Peyer's patch (tissue), 4 donors: ENCODE results near the gene PLEKHN1. TPM values are rescaled to one million over a fixed set of nuclear protein-coding genes. Genes with fewer than 3 reads are reported as not detected.

Experiments
- DNase-seq, 3 donors: peaks; one replicate each; pipeline ENCODE4 v3.0.0-alpha.2; 2017 to 2019
- H3K27ac ChIP-seq, 4 donors: fragments of 200-600 bp; sonication (generic); one replicate each; pipeline ENCODE4 v1.5.1; 2016 to 2019
- H3K27me3 ChIP-seq, 2 donors: fragments of 200-600 bp; sonication (generic); one replicate each; pipeline ENCODE4 v1.5.1; 2019
- H3K36me3 ChIP-seq, 3 donors: fragments of 200-600 bp; sonication (generic); one replicate each; pipeline ENCODE4 v1.5.1; 2016 to 2019
- H3K4me1 ChIP-seq, 4 donors: fragments of 200-600 bp; sonication (generic); one replicate each; pipeline ENCODE4 v1.5.1; 2016 to 2019
- H3K4me3 ChIP-seq, 4 donors: fragments of 200-600 bp; sonication (generic); 1 replicate in 3 of 4; 2 replicates in 1 of 4; pipeline ENCODE4 v1.5.1; 2016 to 2019; ENCODE audit warnings: mild to moderate bottlenecking in 1 of 4
- H3K9me3 ChIP-seq, 4 donors: fragments of 200-600 bp; sonication (generic); one replicate each; pipeline ENCODE4 v1.5.1; 2016 to 2019; ENCODE audit warnings: mild to moderate bottlenecking in 1 of 4
- CTCF ChIP-seq, 6 experiments: fragments of 450-650 bp in 4 of 6; fragments of 200-600 bp in 2 of 6; sonication (generic) in 1 of 6; IDR thresholded peaks; one replicate each; pipeline ENCODE4 v1.5.1; 2017 to 2019; ENCODE audit warnings: antibody characterized with exemption in 6 of 6, mild to moderate bottlenecking in 3 of 6, moderate library complexity in 1 of 6
- POLR2A ChIP-seq, 2 donors: fragments of 450-650 bp; IDR thresholded peaks; one replicate each; pipeline ENCODE4 v1.5.1; 2017; ENCODE audit warnings: antibody characterized with exemption in 2 of 2, mild to moderate bottlenecking in 2 of 2, moderate library complexity in 2 of 2
- total RNA-seq, 4 donors: library from RNA; depleted of rRNA; stranded (reverse); fragments of >200 nt; gene quantifications; one replicate each; pipeline ENCODE4 v1.1.0, GENCODE V29; 2016

Gene PLEKHN1
- total RNA-seq, 4 donors from 2014 or later = 0.40 to 0.83 (median 0.47) TPM; not detected in 1

DNA sequence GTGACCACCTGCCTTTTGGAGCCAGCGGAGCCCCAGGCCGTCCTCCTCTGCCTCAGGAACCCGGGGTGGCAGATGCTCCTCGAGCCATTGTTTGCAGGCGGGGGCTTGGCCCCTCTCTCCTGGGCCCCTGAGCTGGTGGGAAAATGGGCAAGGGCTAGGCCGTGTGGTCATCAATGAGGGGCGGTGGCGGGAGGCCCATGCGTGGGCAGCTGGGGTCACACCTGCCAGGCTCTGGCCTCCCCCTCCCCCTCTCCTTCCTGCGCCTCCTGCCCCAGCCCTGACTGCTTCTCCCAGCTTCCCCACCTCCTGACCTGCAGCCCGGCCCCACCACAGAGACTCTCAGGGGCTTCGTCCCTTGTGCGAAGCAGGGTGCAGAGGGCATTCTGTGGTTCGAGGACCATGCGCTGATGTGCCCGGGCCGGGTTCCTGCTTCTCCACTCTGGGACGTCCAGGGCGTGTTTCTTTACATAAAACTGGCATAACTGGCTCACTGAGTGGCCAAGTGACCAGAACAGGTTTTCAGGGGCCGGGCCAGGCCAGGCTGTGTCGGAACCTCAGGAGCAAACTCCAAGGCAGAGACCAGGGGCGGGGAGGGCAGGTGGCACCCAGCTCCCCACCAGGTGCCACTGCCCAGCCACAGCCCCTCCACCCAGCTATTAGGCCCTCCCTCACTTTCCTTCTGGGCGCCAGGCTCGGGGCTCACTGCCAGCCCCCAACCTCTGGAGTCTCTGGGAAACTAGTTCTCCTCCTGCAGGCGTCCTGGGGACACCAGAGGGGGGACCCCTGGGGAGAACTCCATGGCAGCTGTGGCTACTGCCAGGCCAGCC lies 33.3 kb upstream of the PLEKHN1 start:
- H3K4me3 ChIP-seq = no peak overlapping the region
- H3K9me3 ChIP-seq = no peaks in the 10 kb centered on the region
- peaks cover 0 to 8% (median 0%) of the 10 kb centered on the region in 4 donors for H3K4me1 ChIP-seq
- peaks cover 0 to 31% of the 10 kb centered on the region in 2 donors for H3K27me3 ChIP-seq
- no peaks in the 10 kb centered on the region for H3K36me3 ChIP-seq
- TF ChIP-seq POLR2A (IDR thresholded peaks at IDR 0.05) = no peak
- no peak for TF ChIP-seq CTCF (IDR thresholded peaks at IDR 0.05)
- no peak overlapping the region for H3K27ac ChIP-seq
- no peak for DNase-seq

- H3K4me1 ChIP-seq = peaks cover 0 to 8% (median 0%) of the 10 kb centered on the region in 4 donors
- H3K27me3 ChIP-seq = peaks cover 0 to 34% of the 10 kb centered on the region in 2 donors
- H3K4me3 ChIP-seq = no peak overlapping the region
- no peaks in the 10 kb centered on the region for H3K36me3 ChIP-seq
- TF ChIP-seq POLR2A (IDR thresholded peaks at IDR 0.05) (no peak), CTCF (IDR thresholded peaks at IDR 0.05) (no peak)
- H3K27ac ChIP-seq = no peak overlapping the region
- no peaks in the 10 kb centered on the region for H3K9me3 ChIP-seq
- DNase-seq = no peak
Observed at GRCh38 chr1:933603-933940, 32.7 kb upstream of the PLEKHN1 start.

DNA sequence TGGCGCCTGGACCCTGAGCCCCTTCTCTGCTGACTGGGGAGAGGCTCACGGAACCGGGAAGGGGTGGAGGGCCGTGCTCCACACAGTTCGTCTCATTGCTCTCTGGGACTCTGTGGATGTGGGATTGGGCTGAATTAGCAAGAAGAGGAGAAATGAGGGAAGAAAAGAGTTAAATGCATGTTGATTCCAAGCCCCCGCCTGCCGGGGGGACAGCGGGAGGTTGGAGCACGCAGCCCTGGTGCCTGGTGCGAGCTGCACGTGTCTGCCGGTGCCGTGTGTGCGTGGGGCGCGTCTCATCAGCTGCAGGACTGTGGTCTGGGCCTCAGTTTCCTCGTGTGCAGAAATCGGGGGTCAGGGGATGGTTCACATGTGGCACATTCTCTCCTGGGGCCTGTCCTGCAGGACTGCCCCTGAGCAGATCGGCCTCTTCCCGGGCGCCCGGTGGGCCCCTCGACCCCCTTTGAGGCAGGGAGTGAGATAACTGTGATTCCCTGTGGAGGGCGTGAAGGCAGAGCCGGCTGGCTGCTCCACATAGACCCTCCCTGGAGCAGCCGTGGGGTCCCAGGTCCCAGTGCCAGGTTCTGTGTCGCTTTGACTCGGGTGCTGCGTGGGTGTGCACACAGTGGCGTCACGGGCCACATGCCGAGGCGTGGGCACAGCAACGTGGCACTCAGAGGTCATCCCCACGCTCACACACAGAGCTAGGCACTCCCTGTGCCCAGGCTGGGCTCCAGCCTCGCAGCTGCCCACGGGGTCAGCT lies 31.1 kb upstream of the PLEKHN1 start:
- TF ChIP-seq POLR2A (IDR thresholded peaks at IDR 0.05) (no peak), CTCF (IDR thresholded peaks at IDR 0.05) (no peak)
- no peaks in the 10 kb centered on the region for H3K36me3 ChIP-seq
- H3K27me3 ChIP-seq = peaks cover 0 to 33% of the 10 kb centered on the region in 2 donors
- no peak overlapping the region for H3K27ac ChIP-seq
- H3K4me3 ChIP-seq = no peak overlapping the region
- peaks cover 0 to 15% (median 3%) of the 10 kb centered on the region in 4 donors for H3K4me1 ChIP-seq
- DNase-seq = no peak
- no peaks in the 10 kb centered on the region for H3K9me3 ChIP-seq

- H3K27me3 ChIP-seq = peaks cover 0 to 37% of the 10 kb centered on the region in 2 donors
- H3K4me1 ChIP-seq = peaks cover 0 to 21% (median 8%) of the 10 kb centered on the region in 4 donors
- H3K27ac ChIP-seq = no peak overlapping the region
- TF ChIP-seq POLR2A (IDR thresholded peaks at IDR 0.05) (no peak), CTCF (IDR thresholded peaks at IDR 0.05) (no peak)
- no peaks in the 10 kb centered on the region for H3K36me3 ChIP-seq
- DNase-seq = no peak
- H3K9me3 ChIP-seq = no peaks in the 10 kb centered on the region
- no peak overlapping the region for H3K4me3 ChIP-seq
Observed at GRCh38 chr1:935751-936231, 30.5 kb upstream of the PLEKHN1 start.

DNA sequence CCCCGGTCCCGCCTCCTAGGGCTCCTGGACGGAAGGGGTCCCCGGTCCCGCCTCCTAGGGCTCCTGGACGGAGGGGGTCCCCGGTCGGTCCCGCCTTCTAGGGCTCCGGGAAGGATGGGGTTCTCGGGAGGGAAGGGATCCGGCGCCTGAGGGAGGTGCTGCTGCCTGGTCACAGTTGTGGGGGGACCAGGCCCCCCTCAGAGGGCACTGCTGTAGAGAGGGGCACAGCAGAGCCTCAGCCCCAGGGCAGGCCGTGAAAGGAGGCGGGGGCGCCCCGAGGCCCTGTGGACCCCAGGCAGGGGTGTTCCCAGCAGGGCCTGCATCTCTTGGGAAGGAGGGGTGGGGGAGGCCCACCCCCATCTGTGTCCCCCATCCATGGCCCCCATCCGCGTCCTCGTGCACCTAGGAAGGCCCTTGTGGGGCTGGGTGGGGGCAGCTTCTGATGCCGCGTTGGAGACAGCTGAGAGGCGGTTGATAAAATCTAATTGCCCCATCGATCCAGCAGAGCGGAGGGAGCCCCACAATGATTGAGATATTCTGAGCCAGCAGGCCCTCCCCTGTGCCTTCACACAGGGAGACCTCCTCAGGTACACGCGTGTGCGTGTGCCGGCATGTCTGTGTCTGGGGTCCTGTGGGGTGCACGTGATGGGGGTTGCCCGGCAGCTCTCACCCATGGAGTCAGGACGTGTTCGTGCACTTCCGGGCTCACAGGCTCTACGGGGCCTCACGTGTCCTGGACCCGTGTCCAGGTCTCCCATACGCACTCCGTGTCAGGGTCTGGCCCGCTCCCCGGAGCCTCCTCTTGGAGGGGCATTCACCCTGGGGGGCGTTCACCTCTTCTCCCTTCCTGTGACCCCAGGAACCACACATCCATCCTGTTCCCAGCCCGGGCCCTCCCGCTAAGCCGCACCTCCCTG lies 29.7 kb upstream of the PLEKHN1 start:
- DNase-seq = no peak
- H3K9me3 ChIP-seq = no peaks in the 10 kb centered on the region
- H3K36me3 ChIP-seq = no peaks in the 10 kb centered on the region
- no peak overlapping the region for H3K27ac ChIP-seq
- peaks cover 0 to 29% (median 16%) of the 10 kb centered on the region in 4 donors for H3K4me1 ChIP-seq
- H3K27me3 ChIP-seq = peaks cover 0 to 43% of the 10 kb centered on the region in 2 donors
- no peak for TF ChIP-seq CTCF (IDR thresholded peaks at IDR 0.05)
- no peak for TF ChIP-seq POLR2A (IDR thresholded peaks at IDR 0.05)
- no peak overlapping the region for H3K4me3 ChIP-seq
